Neural cell (in vitro differentiated cells): ENCODE measurements around the gene PHF2.

ENCODE experiments used
- EP300 ChIP-seq: fragments of 450-650 bp; conservative IDR thresholded peaks from 2 replicates; pipeline ENCODE4 v1.6.1; 2014; ENCODE audit warnings: antibody characterized with exemption, mild to moderate bottlenecking, moderate library complexity; ENCODE audit not compliant: poor library complexity, severe bottlenecking
- EZH2 ChIP-seq: fragments of 200-600, 300-800 bp; shearing (Covaris generic), sonication (generic); IDR thresholded peaks from 2 replicates; pipeline ENCODE4 v1.6.1; 2014; ENCODE audit warnings: antibody characterized with exemption, low read length, borderline replicate concordance, mild to moderate bottlenecking; ENCODE audit not compliant: insufficient read depth, poor library complexity, severe bottlenecking
- POLR2AphosphoS5 ChIP-seq: IDR thresholded peaks from 2 replicates; pipeline ENCODE4 v1.6.1; 2012
- SMC3 ChIP-seq: fragments of 450-650 bp; conservative IDR thresholded peaks from 2 replicates; pipeline ENCODE4 v1.6.1; 2014; ENCODE audit warnings: antibody characterized with exemption, mild to moderate bottlenecking, moderate library complexity; ENCODE audit not compliant: poor library complexity
- TAF1 ChIP-seq: IDR thresholded peaks from 2 replicates; pipeline ENCODE4 v1.6.1; 2012; ENCODE audit warnings: low read depth
- TF ChIP-seq, protein P1 (sequence below): fragments of 450-650 bp; IDR thresholded peaks from 2 replicates; pipeline ENCODE4 v1.5.1; 2014; ENCODE audit warnings: antibody characterized with exemption, mild to moderate bottlenecking, moderate library complexity; ENCODE audit not compliant: poor library complexity, severe bottlenecking
- TF ChIP-seq, protein P2 (sequence below): IDR thresholded peaks from 2 replicates; pipeline ENCODE4 v1.6.1; 2012; ENCODE audit warnings: borderline replicate concordance

DNA sequence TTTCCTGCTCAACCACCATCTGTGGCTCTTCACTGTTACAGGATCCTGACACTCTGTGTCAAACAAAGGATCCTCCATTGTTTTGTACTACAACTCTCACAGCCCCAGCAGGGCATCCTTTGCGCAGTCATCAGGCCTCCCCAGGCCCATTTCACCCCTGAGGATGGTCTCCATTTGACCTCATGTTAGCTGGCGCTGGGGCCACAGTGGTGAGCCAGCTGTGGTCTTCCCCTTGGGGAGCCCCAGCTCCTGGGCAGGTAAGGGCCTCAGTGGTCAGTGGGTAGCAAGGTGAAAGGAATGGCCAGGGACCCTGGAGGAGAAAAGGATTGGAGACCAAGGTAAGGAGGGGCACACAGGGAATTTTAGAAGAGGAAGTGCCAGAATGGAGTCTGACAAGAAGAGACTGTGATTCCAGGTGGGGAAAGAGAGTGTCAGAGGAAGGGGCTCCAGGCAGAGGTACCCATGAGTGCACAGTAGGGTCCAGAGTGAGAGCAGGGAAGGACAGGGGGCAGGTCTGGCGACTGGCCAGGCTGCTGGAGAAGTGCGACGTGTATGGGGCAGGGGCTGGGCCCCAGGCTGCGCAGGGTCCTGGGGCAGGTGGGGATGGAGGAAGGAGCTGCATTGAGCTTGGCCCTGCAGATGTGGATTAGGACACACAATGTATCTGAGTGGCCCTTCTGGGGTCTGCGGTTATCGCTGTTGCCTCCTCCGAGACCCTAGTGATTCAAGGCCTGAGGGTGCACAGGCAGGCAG lies 109.9 kb downstream of the PHF2 start:
- TF ChIP-seq, protein P1, sequence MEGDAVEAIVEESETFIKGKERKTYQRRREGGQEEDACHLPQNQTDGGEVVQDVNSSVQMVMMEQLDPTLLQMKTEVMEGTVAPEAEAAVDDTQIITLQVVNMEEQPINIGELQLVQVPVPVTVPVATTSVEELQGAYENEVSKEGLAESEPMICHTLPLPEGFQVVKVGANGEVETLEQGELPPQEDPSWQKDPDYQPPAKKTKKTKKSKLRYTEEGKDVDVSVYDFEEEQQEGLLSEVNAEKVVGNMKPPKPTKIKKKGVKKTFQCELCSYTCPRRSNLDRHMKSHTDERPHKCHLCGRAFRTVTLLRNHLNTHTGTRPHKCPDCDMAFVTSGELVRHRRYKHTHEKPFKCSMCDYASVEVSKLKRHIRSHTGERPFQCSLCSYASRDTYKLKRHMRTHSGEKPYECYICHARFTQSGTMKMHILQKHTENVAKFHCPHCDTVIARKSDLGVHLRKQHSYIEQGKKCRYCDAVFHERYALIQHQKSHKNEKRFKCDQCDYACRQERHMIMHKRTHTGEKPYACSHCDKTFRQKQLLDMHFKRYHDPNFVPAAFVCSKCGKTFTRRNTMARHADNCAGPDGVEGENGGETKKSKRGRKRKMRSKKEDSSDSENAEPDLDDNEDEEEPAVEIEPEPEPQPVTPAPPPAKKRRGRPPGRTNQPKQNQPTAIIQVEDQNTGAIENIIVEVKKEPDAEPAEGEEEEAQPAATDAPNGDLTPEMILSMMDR = no peak
- no peak for TF ChIP-seq EP300
- no peak for TF ChIP-seq SMC3
- TF ChIP-seq TAF1 = no peak
- TF ChIP-seq POLR2AphosphoS5 = no peak
- no peak for TF ChIP-seq EZH2
- TF ChIP-seq, protein P2, sequence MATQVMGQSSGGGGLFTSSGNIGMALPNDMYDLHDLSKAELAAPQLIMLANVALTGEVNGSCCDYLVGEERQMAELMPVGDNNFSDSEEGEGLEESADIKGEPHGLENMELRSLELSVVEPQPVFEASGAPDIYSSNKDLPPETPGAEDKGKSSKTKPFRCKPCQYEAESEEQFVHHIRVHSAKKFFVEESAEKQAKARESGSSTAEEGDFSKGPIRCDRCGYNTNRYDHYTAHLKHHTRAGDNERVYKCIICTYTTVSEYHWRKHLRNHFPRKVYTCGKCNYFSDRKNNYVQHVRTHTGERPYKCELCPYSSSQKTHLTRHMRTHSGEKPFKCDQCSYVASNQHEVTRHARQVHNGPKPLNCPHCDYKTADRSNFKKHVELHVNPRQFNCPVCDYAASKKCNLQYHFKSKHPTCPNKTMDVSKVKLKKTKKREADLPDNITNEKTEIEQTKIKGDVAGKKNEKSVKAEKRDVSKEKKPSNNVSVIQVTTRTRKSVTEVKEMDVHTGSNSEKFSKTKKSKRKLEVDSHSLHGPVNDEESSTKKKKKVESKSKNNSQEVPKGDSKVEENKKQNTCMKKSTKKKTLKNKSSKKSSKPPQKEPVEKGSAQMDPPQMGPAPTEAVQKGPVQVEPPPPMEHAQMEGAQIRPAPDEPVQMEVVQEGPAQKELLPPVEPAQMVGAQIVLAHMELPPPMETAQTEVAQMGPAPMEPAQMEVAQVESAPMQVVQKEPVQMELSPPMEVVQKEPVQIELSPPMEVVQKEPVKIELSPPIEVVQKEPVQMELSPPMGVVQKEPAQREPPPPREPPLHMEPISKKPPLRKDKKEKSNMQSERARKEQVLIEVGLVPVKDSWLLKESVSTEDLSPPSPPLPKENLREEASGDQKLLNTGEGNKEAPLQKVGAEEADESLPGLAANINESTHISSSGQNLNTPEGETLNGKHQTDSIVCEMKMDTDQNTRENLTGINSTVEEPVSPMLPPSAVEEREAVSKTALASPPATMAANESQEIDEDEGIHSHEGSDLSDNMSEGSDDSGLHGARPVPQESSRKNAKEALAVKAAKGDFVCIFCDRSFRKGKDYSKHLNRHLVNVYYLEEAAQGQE = no peak
